ENCODE results near the gene NAP1L4. TPM values are rescaled to one million over a fixed set of nuclear protein-coding genes. Genes with fewer than 3 reads are reported as not detected.
"Not testable (repeated sequence)": the region's sequence is repeated elsewhere in the genome, so short reads cannot be mapped to it uniquely, and the experiment has no call there.

Gene NAP1L4
- total and polyA plus RNA-seq, 4 donors: 56.3 to 191 (median 77.3) TPM

DNA sequence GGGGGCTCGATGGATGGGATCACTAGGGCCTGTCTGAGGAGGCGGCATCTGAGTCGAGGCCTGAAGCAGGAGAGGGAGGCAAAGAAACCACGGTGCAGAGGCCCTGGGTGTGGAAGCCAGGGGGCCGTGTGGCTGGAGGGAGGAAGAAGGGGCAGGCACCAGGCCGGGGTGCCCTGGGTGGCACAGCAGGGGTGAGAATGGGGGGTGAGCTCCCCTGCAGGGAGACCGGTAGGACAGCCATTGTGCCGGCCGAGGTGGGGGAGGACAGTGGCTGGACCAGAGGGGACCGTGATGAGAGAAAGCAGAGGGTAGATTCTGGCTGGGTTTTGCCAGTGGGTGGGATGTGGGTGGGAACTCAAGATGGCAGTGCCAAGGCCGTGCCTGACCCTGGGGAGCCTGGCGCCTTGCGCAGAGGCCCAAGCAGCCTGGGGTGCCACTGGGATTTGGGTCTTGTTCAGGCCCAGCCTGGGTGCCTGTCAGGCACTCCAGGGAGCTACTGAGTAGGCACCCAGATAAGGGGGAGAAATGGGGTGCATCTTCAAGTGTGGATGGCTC lies 81.7 kb downstream of the NAP1L4 start:
- DNase-seq (no peak), ATAC-seq (ENCODE audit: insufficient read depth, low FRiP score) (no peak)
- 82 to 91% methylated on average over 13 of the region's 13 CpGs for WGBS, 2 donors
- TF ChIP-seq, protein P1, sequence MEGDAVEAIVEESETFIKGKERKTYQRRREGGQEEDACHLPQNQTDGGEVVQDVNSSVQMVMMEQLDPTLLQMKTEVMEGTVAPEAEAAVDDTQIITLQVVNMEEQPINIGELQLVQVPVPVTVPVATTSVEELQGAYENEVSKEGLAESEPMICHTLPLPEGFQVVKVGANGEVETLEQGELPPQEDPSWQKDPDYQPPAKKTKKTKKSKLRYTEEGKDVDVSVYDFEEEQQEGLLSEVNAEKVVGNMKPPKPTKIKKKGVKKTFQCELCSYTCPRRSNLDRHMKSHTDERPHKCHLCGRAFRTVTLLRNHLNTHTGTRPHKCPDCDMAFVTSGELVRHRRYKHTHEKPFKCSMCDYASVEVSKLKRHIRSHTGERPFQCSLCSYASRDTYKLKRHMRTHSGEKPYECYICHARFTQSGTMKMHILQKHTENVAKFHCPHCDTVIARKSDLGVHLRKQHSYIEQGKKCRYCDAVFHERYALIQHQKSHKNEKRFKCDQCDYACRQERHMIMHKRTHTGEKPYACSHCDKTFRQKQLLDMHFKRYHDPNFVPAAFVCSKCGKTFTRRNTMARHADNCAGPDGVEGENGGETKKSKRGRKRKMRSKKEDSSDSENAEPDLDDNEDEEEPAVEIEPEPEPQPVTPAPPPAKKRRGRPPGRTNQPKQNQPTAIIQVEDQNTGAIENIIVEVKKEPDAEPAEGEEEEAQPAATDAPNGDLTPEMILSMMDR (IDR thresholded peaks at IDR 0.05; ENCODE audit: control extremely low read depth, extremely low read depth): no peak
- Histone ChIP-seq H3K9ac (ENCODE audit: insufficient read depth in 1 of 2, low read length in 2 of 2) (no peak overlapping the region), H3K27ac (ENCODE audit: low read depth in 1 of 2, low read length in 1 of 2) (no peak overlapping the region), H3K4me1 (ENCODE audit: control insufficient read depth in 5 of 5, insufficient read depth in 5 of 5, low read length in 5 of 5) (peaks cover 0 to 25% (median 7%) of the 10 kb centered on the region in 5 donors), H3K36me3 (ENCODE audit: control insufficient read depth in 4 of 4, insufficient read depth in 4 of 4, low read length in 4 of 4) (no peaks in the 10 kb centered on the region), H3K27me3 (ENCODE audit: control insufficient read depth in 3 of 3, insufficient read depth in 3 of 3, low read length in 2 of 3) (peaks cover 0 to 8% (median 5%) of the 10 kb centered on the region in 3 donors), H3K4me3 (no peak overlapping the region), H3K9me3 (ENCODE audit: control insufficient read depth in 4 of 4, insufficient read depth in 3 of 4, low read length in 3 of 4) (no peaks in the 10 kb centered on the region)

DNA sequence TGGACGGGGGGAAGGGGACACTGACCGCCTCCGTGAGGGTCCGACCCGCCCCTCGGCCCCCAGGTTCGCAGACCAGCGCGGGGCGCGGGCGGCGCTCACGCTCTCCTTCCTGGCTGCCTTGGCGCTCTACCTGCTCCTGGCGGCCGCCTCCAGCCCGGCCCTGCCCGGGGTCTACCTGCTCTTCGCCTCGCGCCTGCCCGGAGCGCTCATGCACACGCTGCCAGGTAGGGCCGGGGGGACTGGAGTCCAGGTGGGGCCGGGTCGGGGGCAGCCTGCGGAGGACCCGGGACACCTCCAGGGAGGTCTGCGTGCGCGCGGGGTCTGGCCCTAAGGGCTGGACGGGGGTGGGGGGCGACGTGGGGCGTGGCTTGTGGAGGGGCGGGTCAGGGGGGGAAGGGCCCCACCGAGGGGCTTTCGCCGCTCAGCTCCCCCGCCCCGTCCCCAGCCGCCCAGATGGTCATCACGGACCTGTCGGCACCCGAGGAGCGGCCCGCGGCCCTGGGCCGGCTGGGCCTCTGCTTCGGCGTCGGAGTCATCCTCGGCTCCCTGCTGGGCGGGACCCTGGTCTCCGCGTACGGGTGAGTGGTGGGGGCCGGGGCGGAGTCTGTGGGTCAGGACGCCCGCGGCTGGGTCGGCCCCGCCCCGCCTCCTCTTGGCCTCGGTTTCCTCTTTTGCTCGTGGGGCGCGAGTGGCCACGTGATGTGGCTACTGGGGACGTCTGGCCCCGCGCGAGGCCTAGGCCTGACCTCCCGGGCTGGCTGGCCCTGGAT lies 82.8 kb downstream of the NAP1L4 start:
- TF ChIP-seq, protein P1 (IDR thresholded peaks at IDR 0.05; ENCODE audit: control extremely low read depth, extremely low read depth): no peak
- Histone ChIP-seq H3K9me3 (ENCODE audit: control insufficient read depth in 4 of 4, insufficient read depth in 3 of 4, low read length in 3 of 4) (no peaks in the 10 kb centered on the region), H3K9ac (ENCODE audit: insufficient read depth in 1 of 2, low read length in 2 of 2) (no peak overlapping the region), H3K4me1 (ENCODE audit: control insufficient read depth in 5 of 5, insufficient read depth in 5 of 5, low read length in 5 of 5) (peaks cover 0 to 15% (median 3%) of the 10 kb centered on the region in 5 donors), H3K4me3 (no peak overlapping the region), H3K27ac (ENCODE audit: low read depth in 1 of 2, low read length in 1 of 2) (no peak overlapping the region), H3K27me3 (ENCODE audit: control insufficient read depth in 3 of 3, insufficient read depth in 3 of 3, low read length in 2 of 3) (peaks cover 0 to 8% (median 5%) of the 10 kb centered on the region in 3 donors), H3K36me3 (ENCODE audit: control insufficient read depth in 4 of 4, insufficient read depth in 4 of 4, low read length in 4 of 4) (no peaks in the 10 kb centered on the region)
- ATAC-seq (ENCODE audit: insufficient read depth, low FRiP score): no peak
- 46 to 47% methylated on average over 53 to 78 of the region's 78 CpGs for WGBS, 2 donors
- no peak for DNase-seq

DNA sequence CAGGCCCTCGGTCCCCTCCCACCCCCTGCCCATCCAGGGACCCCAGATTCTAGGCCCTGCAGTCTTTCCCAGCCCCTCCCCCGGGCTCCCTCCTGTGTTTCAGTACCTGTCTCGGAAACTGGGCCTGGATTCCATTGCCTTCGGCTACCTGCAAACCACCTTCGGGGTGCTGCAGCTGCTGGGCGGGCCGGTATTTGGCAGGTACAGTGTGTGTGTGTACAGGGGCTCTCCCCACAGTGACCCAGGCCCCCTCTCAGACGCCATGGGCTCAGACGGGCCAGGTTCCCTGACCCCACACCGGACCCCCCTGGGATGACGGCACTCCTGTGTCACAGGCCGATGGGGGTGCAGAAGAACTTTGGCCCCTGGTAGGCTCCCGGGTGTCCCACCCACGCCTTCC lies 84.0 kb downstream of the NAP1L4 start:
- TF ChIP-seq, protein P1 (IDR thresholded peaks at IDR 0.05; ENCODE audit: control extremely low read depth, extremely low read depth): no peak
- H3K9me3 ChIP-seq (ENCODE audit: control insufficient read depth in 4 of 4, insufficient read depth in 3 of 4, low read length in 3 of 4): no peaks in the 10 kb centered on the region
- DNase-seq (no peak), ATAC-seq (ENCODE audit: insufficient read depth, low FRiP score) (no peak)
- H3K27me3 ChIP-seq (ENCODE audit: control insufficient read depth in 3 of 3, insufficient read depth in 3 of 3, low read length in 2 of 3): peaks cover 2 to 8% (median 5%) of the 10 kb centered on the region in 3 donors
- no peak overlapping the region for H3K4me3 ChIP-seq
- 93 to 97% methylated on average over 14 of the region's 14 CpGs for WGBS, 2 donors
- no peak overlapping the region for H3K27ac ChIP-seq (ENCODE audit: low read depth in 1 of 2, low read length in 1 of 2)
- no peaks in the 10 kb centered on the region for H3K36me3 ChIP-seq (ENCODE audit: control insufficient read depth in 4 of 4, insufficient read depth in 4 of 4, low read length in 4 of 4)
- H3K9ac ChIP-seq (ENCODE audit: insufficient read depth in 1 of 2, low read length in 2 of 2): no peak overlapping the region
- peaks cover 0 to 7% (median 0%) of the 10 kb centered on the region in 5 donors for H3K4me1 ChIP-seq (ENCODE audit: control insufficient read depth in 5 of 5, insufficient read depth in 5 of 5, low read length in 5 of 5)

DNA sequence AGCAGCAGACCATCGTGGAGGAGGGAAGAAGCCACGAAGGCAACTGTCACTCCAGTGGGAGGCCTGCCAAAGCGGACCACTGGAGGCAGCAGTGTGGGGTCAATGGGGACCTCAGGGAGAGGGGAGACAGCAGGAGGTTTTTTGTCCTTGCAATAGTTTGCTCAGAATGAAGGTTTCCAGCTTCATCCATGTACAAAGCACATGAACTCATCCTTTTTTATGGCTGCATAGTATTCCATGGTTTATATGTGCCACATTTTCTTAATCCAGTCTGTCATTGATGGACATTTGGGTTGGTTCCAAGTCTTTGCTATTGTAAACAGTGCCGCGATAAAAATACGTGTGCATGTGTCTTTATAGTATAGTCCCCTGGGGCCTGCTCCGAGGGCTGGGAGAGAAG lies 86.8 kb downstream of the NAP1L4 start:
- H3K9ac ChIP-seq (ENCODE audit: insufficient read depth in 1 of 2, low read length in 2 of 2); H3K36me3 ChIP-seq (ENCODE audit: control insufficient read depth in 4 of 4, insufficient read depth in 4 of 4, low read length in 4 of 4); H3K27ac ChIP-seq (ENCODE audit: low read depth in 1 of 2, low read length in 1 of 2); H3K27me3 ChIP-seq (ENCODE audit: control insufficient read depth in 3 of 3, insufficient read depth in 3 of 3, low read length in 2 of 3); H3K9me3 ChIP-seq (ENCODE audit: control insufficient read depth in 4 of 4, insufficient read depth in 3 of 4, low read length in 3 of 4); DNase-seq; ATAC-seq (ENCODE audit: insufficient read depth, low FRiP score); H3K4me3 ChIP-seq: not testable (repeated sequence)
- H3K4me1 ChIP-seq (ENCODE audit: control insufficient read depth in 5 of 5, insufficient read depth in 5 of 5, low read length in 5 of 5): peaks cover 0 to 12% (median 7%) of the 10 kb centered on the region in 5 donors
- WGBS, 2 donors: 83 to 85% methylated on average over 7 of the region's 7 CpGs
